ENCODE measurements around the gene RARRES2.

The RARRES2 gene

DNA sequence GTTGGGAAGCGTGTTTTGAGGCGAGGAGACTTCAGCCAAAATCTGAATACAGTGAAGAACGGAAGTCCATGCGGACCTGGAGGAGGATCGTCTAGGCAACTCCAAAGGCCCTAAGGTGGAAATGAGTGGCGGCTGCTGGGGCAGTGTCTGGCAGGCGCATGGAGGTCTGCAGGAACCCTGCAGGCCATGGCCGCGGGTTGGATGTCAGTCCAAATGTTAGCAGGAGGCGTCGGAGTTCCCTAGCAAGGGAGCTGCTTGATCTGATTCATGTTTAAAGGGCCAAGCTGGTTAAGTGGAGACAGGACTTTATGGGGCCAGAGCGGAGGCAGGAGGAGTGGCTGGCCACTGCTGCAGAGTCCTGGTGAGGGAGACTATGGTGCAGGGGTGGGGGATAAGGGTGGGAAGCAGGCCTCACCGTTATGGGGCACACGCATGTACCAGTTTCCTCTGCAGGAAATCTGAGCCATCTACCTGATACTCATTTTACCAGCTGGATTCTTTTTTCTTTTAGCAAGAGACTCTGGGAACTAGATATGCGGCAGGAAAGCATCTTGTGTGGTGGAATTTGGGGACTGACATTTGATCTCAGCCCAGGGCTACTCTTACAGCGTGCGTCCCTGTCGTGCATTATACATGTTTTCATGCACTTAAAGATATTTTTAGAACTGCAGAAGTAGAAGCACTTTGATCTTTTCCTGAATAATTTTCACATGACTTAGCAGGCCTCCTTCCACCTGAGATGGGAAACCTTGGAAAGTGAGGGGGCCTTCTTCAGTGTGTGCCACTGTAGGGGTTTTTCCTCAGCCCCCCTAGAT lies 20.6 kb upstream of the RARRES2 start:
- DNase-seq (ENCODE audit: low read depth): no peak

DNA sequence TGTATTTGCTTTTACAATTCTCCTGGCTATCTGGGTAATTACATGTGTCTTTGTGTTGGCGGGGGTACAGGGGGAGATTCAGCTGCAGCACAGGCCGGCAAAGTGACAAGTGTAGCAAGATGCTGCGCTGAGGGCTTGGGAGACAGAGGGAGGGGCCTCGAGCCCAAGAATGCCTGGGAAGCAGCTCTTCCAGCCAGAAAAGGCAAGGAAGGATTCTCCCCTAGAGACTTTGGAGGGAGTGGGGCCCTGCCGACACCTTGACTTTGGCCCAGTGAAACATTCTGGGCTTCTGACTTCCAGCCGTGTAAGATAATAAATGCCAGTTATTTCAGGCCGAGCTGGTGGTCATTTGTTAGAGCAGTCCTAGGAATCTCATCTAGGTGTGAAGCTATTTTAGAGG lies 20.0 kb upstream of the RARRES2 start:
- DNase-seq (ENCODE audit: low read depth): no peak

DNA sequence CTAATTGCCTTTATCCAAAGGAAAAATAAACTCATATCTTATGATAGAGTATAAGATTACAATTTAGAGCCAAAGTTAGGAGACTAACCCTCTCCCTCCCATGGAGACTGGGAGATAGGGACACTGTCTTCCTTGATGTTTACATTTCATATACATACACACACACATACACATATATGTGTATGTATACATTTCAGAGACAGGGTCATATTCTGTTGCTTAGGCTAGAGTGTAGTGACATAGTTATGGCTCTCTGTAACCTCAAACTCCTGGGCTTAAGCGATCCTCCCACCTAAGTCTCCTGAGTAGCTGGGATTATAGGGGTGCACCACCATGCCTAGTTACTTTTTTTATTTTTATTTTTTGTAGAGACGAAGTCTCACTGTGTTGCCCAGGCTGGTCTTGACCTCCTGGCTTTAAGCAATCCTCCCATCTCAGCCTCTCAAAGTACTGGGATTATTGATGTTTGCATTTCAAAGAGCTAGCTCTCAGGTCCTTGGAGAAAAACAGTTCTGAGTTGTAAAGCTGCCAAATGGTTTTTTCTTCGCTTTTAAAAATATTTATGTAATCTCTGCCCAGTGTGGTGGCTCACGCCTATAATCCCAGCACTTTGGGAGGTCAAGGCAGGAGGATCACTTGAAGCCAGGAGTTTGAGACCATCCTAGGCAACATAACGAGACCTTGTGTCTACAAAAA lies 19.1 kb upstream of the RARRES2 start:
- DNase-seq (ENCODE audit: low read depth): no peak

DNA sequence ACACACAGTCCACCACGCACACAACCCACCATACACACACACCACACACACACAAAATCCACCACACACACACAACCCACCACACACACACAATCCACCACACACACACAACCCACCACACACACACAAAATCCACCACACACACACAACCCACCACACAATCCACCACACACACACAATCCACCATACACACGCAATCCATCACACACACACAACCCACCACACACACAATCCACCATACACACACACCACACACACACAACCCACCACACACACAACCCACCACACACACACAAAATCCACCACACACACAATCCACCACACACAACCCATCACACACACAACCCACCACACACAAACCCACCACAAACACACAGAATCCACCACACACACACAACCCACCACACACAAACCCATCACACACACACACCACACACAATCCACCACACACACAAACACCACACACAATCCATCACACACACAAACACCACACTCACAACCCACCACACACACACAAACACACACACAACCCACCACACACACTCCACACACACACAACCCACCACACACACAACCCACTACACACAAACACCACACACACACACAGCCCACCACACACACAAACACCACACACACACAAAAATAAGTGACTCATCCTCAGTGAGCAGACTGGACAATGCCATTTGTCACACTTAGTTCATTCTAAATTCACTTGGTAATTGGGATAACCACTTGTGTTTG lies 18.4 kb upstream of the RARRES2 start:
- DNase-seq (ENCODE audit: low read depth): no peak

DNA sequence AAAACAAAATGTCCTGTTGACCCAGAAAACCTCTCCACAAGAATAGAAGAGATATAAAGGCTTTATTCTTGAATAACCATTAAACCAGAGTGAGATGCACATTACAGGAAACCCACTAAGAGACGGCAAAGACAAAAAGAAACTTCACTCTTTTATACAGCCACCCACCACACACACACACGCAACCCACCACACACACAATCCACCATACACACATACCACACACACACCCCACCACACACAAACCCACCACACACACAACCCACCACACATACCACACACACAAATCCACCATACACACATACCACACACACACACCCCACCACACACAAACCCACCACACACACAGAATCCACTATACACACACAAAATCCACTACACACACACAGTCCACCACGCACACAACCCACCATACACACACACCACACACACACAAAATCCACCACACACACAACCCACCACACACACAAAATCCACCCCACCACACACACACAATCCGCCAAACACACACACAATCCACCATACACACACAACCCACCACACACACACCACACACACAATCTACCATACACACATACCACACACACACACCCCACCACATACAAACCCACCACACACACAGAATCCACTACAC lies 17.7 kb upstream of the RARRES2 start:
- no peak for DNase-seq (ENCODE audit: low read depth)

DNA sequence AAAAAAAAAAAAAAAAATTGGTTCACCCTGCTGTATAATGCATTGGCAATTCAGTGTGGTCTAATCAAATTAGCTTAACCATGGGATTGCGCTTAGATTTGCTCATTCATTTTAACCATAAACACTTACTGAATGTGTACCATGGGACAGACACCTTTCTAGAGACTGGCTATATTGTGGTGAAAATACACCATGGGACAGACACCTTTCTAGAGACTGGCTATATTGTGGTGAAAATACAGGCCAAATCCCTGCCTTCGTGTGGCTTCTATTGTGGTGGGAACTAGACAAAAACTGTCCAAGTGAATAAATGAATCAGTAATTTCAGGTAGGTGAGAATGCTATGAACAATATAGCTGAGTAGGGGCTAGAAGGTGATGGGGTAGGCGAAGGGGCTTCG lies 17.0 kb upstream of the RARRES2 start:
- no peak for DNase-seq (ENCODE audit: low read depth)

DNA sequence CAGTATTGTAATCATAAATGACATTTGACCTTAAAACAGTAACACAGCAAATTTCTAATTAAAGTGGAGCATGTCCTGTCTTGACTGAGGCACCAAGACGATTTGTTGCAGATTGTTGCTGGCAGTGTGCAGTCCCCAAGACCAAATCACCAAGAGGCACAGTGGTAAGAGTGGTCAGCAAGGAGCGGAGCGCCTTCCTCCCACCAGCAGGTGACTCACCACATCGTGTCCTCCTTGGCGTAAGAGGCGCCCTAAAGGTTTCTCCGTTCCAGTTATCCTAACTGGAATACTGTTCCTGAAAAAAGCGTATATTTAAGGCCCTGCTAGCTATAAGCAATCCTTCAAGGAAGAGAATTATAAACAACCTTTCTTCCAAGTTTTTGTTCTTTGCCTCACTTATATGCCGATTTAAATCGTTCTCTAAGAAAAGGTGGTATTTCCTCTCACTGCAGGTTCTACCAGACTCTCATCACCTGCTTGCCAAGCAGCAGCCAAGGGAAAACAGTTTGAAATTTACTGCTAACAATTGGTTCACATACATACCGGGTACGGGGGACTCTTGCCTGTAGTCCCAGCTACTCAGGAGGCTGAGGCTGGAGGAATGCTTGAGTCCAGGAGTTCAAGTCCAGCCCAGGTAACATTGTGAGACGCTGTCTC lies 16.5 kb upstream of the RARRES2 start:
- no peak for DNase-seq (ENCODE audit: low read depth)

DNA sequence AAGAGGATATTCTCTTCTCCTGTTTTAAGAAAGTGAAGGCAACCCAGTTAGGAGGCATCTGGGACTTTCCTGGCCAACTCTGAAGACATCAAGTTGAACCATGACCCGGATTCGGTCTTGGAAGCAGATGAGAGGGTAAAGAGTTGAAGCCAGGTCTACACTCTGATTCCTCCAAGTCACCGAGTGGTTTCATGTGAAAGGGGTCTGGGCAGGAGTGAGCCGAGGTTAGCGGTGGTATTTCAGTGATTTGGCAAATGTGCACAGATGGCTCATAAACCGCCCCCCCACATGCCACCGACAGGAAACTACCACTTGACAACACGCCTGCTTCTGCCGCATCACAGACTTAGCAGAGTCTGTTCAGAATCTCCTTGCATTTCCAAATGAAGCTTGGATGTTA lies 15.8 kb upstream of the RARRES2 start:
- peak; percentile 54 for DNase-seq (ENCODE audit: low read depth)

DNA sequence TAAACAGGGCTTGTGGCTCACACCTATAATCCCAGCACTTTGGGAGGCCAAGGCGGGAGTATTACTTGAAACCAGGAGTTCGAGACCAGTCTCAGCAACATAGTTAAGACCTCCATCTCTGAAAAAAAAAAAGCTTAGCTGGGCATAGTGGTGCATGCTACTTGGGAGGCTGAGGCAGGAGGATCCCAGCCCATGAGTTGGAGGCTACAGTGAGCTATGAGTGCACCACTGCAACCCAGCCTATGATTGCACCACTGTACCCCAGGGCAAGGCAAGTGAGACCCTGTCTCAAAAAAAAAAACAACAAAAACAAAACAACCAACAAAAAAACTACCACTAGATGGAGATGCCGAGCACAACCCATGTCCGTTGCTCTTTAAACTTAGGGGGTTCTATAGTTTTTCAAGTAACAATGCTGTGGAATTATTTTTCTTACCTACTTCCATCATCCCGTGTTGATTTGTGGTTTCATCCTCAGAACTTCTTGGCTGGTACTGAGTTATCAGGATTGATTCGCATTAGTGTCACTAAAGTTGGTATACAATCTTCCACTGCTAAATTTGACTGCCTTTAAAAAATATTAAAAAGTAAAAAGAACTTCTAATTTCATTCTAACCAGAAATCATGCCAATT lies 15.0 kb upstream of the RARRES2 start:
- no peak for DNase-seq (ENCODE audit: low read depth)

DNA sequence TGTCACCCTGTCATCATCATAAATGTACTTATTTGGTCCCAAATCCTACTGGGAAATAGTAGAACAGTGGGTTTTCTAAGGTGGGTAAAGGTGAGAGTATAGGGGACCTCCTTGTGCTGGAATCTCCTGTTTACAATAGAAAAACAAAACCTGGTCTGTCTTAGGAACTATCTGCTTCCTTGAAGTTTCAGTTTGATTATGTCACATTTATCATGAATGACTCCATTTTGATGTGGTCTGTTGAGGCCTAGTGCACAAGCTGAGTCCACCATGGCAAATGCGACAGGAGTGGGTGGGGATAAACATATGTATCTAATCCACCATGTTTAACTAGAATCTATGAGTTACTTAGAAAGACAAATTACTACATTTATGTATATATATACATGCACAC lies 14.2 kb upstream of the RARRES2 start:
- DNase-seq (ENCODE audit: low read depth): no peak

DNA sequence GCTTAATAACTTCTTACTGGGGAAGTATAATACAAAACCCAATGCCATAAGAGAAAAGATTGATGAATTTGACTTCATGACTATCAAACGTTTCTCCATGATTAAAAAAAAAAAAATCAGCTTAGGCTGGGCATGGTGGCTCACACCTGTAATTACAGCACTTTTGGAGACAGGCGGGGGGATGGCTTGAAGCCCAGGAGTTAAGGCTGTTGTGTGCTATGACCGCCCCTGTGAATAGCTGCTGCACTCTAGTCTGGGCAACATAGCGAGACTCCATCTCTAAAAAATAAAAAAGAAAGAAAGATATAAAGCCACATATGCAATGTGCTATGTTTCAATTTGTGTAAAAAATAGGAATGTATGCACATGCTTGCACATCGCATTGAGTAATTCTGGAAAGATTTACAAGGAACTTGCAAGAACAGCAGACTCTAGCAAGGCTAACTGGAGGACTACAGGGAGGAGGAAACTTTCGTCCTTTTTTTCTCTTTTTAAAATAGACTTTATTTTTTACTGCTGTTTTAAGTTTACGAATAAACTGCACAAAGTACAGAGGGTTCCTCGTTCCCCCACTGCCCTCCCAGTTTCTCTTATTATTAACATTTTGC lies 10.3 kb upstream of the RARRES2 start:
- DNase-seq (ENCODE audit: low read depth): no peak

DNA sequence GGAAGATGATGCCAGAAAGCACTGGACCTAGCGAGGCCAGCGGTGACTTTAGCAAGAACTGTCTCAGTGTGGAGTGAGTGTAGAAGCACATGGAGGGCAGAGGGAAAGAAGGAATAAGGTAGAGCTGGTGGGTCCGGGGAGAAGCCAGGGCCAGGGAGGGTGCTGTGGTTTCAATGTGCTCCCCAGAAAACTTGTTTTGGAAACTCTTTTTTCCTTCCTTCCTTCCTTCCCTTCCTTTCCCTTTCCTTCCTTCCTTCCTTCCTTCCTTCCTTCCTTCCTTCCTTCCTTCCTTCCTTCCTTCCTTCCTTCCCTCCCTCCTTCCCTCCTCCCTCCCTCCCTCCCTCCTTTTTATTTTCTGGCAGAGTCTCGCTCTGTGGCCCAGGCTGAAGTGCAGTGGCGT lies 5.5 kb upstream of the RARRES2 start:
- DNase-seq (ENCODE audit: low read depth): no peak

DNA sequence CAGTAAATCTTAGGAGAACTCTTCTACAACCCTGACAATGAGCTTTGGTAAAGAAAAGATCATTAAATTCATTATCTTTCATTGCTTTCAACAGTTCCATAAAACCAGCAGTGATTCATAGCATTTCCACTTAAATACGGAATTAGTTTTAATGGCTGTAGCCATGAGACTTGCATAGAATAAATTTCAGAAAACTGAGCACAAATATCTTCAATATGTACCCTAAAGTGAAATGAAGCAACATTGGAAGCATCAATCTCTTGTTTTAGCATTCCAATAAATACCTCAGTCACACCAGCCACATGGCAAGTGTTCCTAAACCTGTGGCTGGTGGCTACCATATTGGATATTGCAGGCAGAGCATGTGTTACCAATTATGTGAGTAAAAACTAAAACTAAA lies 3.6 kb upstream of the RARRES2 start:
- no peak for DNase-seq (ENCODE audit: low read depth)

DNA sequence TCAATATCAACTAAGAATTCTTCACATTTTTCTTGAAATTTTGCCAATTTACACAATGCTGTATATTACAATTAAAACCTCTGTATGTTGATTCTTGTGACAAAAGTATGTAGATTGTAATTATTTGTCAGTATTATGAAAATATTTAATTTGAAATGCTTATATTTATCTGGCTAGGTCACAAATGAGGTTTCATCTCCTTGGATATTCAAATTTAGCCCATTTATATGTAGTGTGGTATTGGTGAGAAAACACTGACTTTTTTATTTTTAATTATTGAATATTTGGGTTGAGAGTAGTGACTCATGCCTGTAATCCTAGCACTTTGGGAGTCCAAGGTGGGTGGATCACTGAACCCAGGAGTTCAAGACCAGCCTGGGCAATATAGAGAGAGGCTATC lies 2.9 kb upstream of the RARRES2 start:
- DNase-seq (ENCODE audit: low read depth): no peak

DNA sequence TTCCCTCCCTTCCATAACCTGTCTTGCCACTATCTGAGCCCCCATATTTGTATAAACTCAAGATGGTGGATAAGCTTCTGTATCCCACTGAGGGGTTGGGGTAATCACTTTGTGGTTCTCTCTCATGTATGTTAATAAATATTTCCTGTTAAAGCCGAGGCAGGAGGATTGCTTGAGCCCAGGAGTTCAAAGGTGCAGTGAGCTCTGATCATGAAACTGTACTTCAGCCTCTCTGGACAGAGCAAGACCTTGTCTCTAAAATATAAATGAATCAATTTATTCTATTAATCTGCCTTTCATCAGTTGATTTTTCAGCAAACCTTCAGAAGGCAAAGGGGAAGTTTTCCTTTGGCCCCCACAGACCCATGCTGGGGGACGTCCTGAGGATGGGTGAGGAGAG lies 1.8 kb upstream of the RARRES2 start:
- DNase-seq (ENCODE audit: low read depth): no peak

DNA sequence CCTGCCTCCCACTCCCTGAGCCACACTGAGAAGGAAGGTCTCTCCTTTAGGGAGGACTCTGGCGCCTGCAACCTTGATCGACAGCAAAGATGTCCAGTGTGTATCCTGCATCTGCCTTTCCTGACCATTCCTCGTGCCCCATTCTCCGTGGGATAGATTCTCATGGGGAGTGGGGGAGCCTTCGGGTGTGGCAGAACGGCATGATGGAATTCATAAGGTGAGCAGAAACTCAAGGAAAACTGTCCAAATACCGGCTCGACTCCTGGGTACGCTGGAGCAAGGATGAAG lies 636 bp upstream of the RARRES2 start:
- no peak for DNase-seq (ENCODE audit: low read depth)

DNA sequence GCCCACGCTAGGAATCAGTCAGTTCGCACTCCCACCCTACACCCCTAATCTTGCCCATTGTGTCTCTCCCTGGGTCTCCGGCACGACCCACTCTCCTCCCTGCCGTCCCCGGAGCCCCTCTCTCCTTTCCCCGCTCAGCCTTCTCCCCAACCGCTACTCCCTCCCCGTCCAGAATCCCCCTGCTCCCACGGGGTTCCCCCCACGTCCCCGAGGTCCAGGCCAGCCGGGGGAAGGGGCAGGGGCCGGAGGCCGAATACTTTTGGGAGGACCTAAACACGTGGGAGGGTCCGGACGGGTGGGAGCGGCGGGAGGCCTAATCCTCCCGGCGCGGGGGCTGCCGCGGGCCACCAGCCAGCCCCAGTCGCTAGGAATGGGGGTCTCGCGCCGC lies 560 bp downstream of the RARRES2 start:
- no peak for DNase-seq (ENCODE audit: low read depth)

DNA sequence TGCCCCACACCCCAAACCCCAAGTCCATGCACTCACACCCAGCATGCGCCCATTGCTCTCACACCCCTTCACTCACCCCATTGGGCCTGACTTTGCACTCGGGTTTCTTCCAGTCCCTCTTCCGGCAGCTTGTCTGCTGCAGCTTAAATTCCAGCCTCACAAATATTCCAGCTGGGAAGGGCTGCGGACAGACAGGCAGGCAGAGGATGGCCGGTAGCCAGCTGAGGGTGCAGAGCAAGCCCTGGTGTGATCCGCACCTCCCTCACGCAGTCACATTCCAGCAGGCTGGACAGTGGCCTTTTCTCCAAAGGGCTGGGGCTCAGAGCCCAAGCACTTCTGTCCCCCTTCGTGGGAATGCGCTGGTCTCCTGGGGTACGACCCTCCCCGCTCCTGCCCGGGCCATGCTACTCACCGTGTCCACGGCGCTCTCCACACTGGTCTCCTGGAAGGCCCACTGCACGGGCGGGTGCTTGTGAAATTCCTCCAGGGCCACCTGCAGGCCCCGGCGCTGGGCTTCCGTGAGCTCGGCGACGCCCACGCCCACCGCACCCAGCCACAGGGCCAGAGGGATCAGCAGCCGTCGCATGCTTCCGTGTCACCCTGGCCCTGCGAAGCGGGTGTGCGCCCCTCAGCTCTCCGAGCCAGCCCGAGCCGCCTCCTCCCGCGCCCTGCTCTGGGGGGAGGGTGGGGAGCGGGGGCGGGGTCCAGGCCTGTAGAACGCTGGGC lies 1.2 kb downstream of the RARRES2 start:
- no peak for DNase-seq (ENCODE audit: low read depth)

DNA sequence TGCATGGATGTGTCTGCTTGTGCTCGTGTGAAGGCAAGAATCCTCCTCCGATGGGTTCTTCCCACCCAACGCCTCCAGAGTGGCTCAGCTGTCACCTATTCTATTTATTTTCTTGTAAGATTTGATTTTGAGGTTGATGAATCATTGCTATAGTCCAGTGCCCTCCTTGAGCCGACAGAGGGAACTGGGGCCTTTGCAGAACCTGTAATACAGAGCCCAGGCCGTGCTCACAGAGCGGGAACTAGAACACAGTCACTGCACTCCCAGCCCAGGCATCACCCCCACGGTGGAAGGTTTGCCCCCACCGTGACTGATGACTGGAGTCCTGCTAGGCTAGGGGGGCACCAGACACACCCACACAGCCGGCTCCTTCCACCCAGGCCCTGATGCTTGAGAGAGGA lies 2.0 kb downstream of the RARRES2 start:
- DNase-seq (ENCODE audit: low read depth): no peak

DNA sequence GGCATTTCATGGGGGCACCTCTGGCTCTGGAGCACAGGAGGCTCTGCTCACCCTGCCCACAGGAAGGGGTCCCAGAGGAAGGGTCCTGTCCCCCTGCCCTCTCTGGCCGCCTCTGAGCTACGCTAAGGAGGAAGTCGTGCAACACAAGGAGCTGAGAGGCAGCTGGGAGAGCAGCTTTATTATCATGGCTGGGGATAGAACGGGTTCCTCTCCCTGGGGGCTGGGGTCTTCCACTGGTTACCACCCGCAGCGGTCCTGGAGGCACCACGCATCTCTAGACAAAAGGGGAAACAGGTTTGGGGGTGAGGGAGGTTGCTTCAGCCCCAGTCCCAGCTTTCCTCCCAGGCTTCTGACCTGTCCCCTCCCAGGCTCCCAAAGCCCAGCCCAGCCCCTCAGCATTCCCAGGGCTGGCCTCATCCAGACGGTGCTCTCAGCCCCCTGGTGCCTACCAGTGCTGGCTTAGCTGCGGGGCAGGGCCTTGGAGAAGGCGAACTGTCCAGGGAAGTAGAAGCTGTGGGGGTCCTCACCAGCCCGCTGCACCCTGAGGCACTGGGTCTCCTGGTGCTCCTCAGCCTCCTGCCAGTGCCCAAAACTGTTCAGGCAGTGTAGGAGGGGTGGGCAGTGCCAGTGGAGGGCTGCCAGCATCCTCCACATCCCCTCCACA lies 3.1 kb downstream of the RARRES2 start:
- no peak for DNase-seq (ENCODE audit: low read depth)
